K562 (cell line): ENCODE results near the gene ANAPC10. TPM values are rescaled to one million over a fixed set of nuclear protein-coding genes. Genes with fewer than 3 reads are reported as not detected.
A peak's percentile ranks its signal among the peaks of the same experiment; 100 is the strongest.

Experiments
- DMBX1 ChIP-seq: fragments of 250-450 bp; sonication (Bioruptor Pico); IDR thresholded peaks from 2 replicates; pipeline ENCODE4 v1.8.0; 2022; ENCODE audit warnings: inconsistent platforms, mild to moderate bottlenecking, moderate library complexity, borderline replicate concordance
- FOS ChIP-seq: IDR thresholded peaks from 3 replicates; pipeline ENCODE4 v1.6.1; 2011; ENCODE audit not compliant: insufficient read length; ENCODE audit errors: extremely low read depth
- FOXJ3 ChIP-seq: sonication (generic); formaldehyde crosslinking; IDR thresholded peaks from 2 replicates; pipeline ENCODE4 v1.4.0; 2020; ENCODE audit warnings: mild to moderate bottlenecking, missing genetic modification reagents
- HMGXB4 ChIP-seq: sonication (generic); formaldehyde crosslinking; IDR thresholded peaks from 2 replicates; pipeline ENCODE4 v1.8.1; 2023; ENCODE audit warnings: mild to moderate bottlenecking, missing genetic modification reagents
- ILF3 ChIP-seq: fragments of 450-650 bp; IDR thresholded peaks from 2 replicates; pipeline ENCODE4 v1.6.1; 2018; ENCODE audit warnings: antibody characterized with exemption, mild to moderate bottlenecking, moderate library complexity, borderline replicate concordance
- MTA3 ChIP-seq: fragments of 450-650 bp; formaldehyde crosslinking; IDR thresholded peaks from 2 replicates; pipeline ENCODE4 v1.6.1; 2017; ENCODE audit warnings: mild to moderate bottlenecking, borderline replicate concordance
- NCOA2 ChIP-seq, 2 experiments: fragments of 450-650 bp; IDR thresholded peaks; 2 replicates each; pipeline ENCODE4 v1.6.1; 2018; ENCODE audit warnings: mild to moderate bottlenecking in 2 of 2, moderate library complexity in 1 of 2; ENCODE audit not compliant: partially characterized antibody in 2 of 2
- POLR3A ChIP-seq: IDR thresholded peaks from 2 replicates; pipeline ENCODE4 v1.6.1; 2011; ENCODE audit warnings: borderline replicate concordance, mild to moderate bottlenecking, moderate library complexity; ENCODE audit not compliant: insufficient read length, insufficient read depth; ENCODE audit errors: extremely low read depth
- RFX5 ChIP-seq: IDR thresholded peaks from 2 replicates; pipeline ENCODE4 v1.6.1; 2011; ENCODE audit warnings: low read depth, mild to moderate bottlenecking, improper control_type of control experiment, low read length
- SMARCC2 ChIP-seq: fragments of 450-650 bp; IDR thresholded peaks from 2 replicates; pipeline ENCODE4 v1.6.1; 2017; ENCODE audit warnings: antibody characterized with exemption, moderate library complexity, mild to moderate bottlenecking, low read depth
- SP2 ChIP-seq: IDR thresholded peaks from 2 replicates; pipeline ENCODE4 v1.6.1; 2011; ENCODE audit warnings: mild to moderate bottlenecking, low read depth, low read length, moderate library complexity; ENCODE audit not compliant: poor library complexity, severe bottlenecking; ENCODE audit errors: extremely low read depth
- STAT5A ChIP-seq: IDR thresholded peaks from 2 replicates; pipeline ENCODE4 v1.6.1; 2012; ENCODE audit warnings: low read length, inconsistent platforms, borderline replicate concordance
- ZNF311 ChIP-seq: fragments of 250-450 bp; sonication (Bioruptor Pico); IDR thresholded peaks from 2 replicates; pipeline ENCODE4 v1.4.0; 2020; ENCODE audit warnings: mild to moderate bottlenecking, moderate library complexity
- ZNF41 ChIP-seq: fragments of 250-450 bp; sonication (Bioruptor Pico); conservative IDR thresholded peaks from 2 replicates; pipeline ENCODE4 v1.4.0; 2020; ENCODE audit warnings: mild to moderate bottlenecking
- polyA plus RNA-seq, 8 experiments: library from polyadenylated mRNA; depleted of rRNA in 4 of 8; stranded (reverse) in 5 of 8; unstranded in 3 of 8; fragments of >200 nt; fragmentation: Nextera tagmentation in 2 of 8; fragmentation: Illumina TruSeq in 1 of 8; extraction: Ambion mirVana in 2 of 8; extraction: Trizol in 1 of 8; gene quantifications; 2 replicates each; pipeline versions ENCODE4 v1.2.1 to v1.2.3, GENCODE V29; 2011 to 2014; ENCODE audit warnings: inconsistent platforms in 1 of 8, missing spikeins in 1 of 8
- total RNA-seq, 7 experiments: library from RNA; depleted of rRNA in 6 of 7; stranded (reverse); fragments of >200 nt in 6 of 7; fragmentation: Illumina TruSeq in 2 of 7; extraction: Trizol in 2 of 7; gene quantifications; 2 replicates each; pipeline versions ENCODE4 v1.2.1 to v1.2.3, GENCODE V29; 2011 to 2021; ENCODE audit warnings: low replicate concordance in 1 of 7
- TF ChIP-seq, protein P1 (sequence below), 2 experiments: fragments of 450-650 bp in 1 of 2; sonication (generic) in 1 of 2; formaldehyde crosslinking in 1 of 2; IDR thresholded peaks in 1 of 2; conservative IDR thresholded peaks in 1 of 2; 2 replicates each; pipeline versions ENCODE4 v1.6.1 to v1.8.1; 2016 to 2023; ENCODE audit warnings: mild to moderate bottlenecking in 2 of 2, moderate library complexity in 2 of 2, inconsistent platforms in 1 of 2, missing genetic modification reagents in 1 of 2
- TF ChIP-seq, protein P2 (sequence below): fragments of 250-450 bp; sonication (Bioruptor Pico); IDR thresholded peaks from 2 replicates; pipeline ENCODE4 v1.5.0; 2021
- TF ChIP-seq, protein P3 (sequence below): sonication (generic); formaldehyde crosslinking; IDR thresholded peaks from 2 replicates; pipeline ENCODE4 v1.8.0; 2023; ENCODE audit warnings: missing genetic modification reagents, mild to moderate bottlenecking, borderline replicate concordance

ANAPC10 gene
- total and polyA plus RNA-seq, 9 of the 15 experiments (the other 6 are each of a cell fraction or from before 2014, with no cell fraction given) = 31.0 to 96.2 (median 60.3) TPM

GRCh38 chr4:145097821-145098674 is at the start of gene ANAPC10, which contains the start of gene ABCE1 (continued):
- no peak for TF ChIP-seq SMARCC2
- TF ChIP-seq, protein P1, sequence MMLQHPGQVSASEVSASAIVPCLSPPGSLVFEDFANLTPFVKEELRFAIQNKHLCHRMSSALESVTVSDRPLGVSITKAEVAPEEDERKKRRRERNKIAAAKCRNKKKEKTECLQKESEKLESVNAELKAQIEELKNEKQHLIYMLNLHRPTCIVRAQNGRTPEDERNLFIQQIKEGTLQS (IDR thresholded peaks at IDR 0.05) = peak; percentile 100
- TF ChIP-seq, protein P1 (CRISPR knock-in tag; conservative IDR thresholded peaks at IDR 0.05) = 0 out of 2 replicates have a peak, but pooled peaks have one; percentile 41
- TF ChIP-seq NCOA2 (IDR thresholded peaks at IDR 0.05; ENCODE audit: partially characterized antibody in 2 of 2) = no peak
- peak; percentile 26; the same call in 1 of the 2 replicates for TF ChIP-seq STAT5A
- 0 out of 2 replicates have a peak, but pooled peaks have one; percentile 57 for TF ChIP-seq MTA3
- TF ChIP-seq, protein P2, sequence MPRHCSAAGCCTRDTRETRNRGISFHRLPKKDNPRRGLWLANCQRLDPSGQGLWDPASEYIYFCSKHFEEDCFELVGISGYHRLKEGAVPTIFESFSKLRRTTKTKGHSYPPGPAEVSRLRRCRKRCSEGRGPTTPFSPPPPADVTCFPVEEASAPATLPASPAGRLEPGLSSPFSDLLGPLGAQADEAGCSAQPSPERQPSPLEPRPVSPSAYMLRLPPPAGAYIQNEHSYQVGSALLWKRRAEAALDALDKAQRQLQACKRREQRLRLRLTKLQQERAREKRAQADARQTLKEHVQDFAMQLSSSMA (CRISPR knock-in tag) = peak; percentile 10; the same call in 1 of the 2 replicates
- no peak for TF ChIP-seq FOS
- no peak; the same call in 1 of the 2 replicates for TF ChIP-seq HMGXB4
- TF ChIP-seq DMBX1 = peak; percentile 56; the same call in 1 of the 2 replicates
- TF ChIP-seq ILF3 = no peak
- TF ChIP-seq FOXJ3 (CRISPR knock-in tag) = no peak
- TF ChIP-seq POLR3A = no peak
- no peak for TF ChIP-seq SP2
- no peak for TF ChIP-seq RFX5
- TF ChIP-seq, protein P3, sequence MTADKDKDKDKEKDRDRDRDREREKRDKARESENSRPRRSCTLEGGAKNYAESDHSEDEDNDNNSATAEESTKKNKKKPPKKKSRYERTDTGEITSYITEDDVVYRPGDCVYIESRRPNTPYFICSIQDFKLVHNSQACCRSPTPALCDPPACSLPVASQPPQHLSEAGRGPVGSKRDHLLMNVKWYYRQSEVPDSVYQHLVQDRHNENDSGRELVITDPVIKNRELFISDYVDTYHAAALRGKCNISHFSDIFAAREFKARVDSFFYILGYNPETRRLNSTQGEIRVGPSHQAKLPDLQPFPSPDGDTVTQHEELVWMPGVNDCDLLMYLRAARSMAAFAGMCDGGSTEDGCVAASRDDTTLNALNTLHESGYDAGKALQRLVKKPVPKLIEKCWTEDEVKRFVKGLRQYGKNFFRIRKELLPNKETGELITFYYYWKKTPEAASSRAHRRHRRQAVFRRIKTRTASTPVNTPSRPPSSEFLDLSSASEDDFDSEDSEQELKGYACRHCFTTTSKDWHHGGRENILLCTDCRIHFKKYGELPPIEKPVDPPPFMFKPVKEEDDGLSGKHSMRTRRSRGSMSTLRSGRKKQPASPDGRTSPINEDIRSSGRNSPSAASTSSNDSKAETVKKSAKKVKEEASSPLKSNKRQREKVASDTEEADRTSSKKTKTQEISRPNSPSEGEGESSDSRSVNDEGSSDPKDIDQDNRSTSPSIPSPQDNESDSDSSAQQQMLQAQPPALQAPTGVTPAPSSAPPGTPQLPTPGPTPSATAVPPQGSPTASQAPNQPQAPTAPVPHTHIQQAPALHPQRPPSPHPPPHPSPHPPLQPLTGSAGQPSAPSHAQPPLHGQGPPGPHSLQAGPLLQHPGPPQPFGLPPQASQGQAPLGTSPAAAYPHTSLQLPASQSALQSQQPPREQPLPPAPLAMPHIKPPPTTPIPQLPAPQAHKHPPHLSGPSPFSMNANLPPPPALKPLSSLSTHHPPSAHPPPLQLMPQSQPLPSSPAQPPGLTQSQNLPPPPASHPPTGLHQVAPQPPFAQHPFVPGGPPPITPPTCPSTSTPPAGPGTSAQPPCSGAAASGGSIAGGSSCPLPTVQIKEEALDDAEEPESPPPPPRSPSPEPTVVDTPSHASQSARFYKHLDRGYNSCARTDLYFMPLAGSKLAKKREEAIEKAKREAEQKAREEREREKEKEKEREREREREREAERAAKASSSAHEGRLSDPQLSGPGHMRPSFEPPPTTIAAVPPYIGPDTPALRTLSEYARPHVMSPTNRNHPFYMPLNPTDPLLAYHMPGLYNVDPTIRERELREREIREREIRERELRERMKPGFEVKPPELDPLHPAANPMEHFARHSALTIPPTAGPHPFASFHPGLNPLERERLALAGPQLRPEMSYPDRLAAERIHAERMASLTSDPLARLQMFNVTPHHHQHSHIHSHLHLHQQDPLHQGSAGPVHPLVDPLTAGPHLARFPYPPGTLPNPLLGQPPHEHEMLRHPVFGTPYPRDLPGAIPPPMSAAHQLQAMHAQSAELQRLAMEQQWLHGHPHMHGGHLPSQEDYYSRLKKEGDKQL = no peak
- TF ChIP-seq ZNF311 (CRISPR knock-in tag) = no peak
- no peak for TF ChIP-seq ZNF41 (CRISPR knock-in tag)
